Subcutaneous adipose tissue (tissue), 4 donors: ENCODE measurements around the gene CUL1. TPM values are rescaled to one million over a fixed set of nuclear protein-coding genes. Genes with fewer than 3 reads are reported as not detected.

Experiments used
- total RNA-seq, 4 donors: library from RNA; depleted of rRNA; stranded (reverse); fragments of >200 nt; gene quantifications; one replicate each; pipeline ENCODE4 v1.1.0, GENCODE V29; 2016
- TF ChIP-seq, protein P1 (sequence below): fragments of 450-650 bp; IDR thresholded peaks from one replicate; pipeline ENCODE4 v1.5.1; 2016; ENCODE audit warnings: low read depth, mild to moderate bottlenecking, control low read depth, antibody characterized with exemption, moderate library complexity

The CUL1 gene
- total RNA-seq, 4 donors from 2014 or later = 54.1 to 66.4 (median 57.5) TPM

DNA sequence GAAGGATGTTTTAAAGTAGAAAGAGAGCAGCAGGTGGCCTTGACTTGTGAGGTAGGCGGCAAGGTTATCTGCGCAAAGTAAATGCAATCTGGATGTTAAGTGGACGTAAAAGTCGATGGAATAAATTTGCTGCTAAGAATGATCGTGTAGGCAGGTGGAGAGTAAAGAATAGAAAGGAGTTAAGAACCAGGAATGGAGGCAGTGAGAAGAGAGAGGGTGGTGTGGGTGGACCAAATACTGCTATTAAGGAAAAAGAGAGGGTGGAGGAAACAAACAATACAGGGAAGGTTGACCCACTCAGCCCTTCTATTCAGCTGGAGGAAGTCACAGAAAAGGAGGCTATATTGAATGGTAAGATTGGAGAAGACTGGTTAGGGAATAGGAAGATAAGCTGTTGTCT is 1.9 kb upstream of the CUL1 start:
- TF ChIP-seq, protein P1, sequence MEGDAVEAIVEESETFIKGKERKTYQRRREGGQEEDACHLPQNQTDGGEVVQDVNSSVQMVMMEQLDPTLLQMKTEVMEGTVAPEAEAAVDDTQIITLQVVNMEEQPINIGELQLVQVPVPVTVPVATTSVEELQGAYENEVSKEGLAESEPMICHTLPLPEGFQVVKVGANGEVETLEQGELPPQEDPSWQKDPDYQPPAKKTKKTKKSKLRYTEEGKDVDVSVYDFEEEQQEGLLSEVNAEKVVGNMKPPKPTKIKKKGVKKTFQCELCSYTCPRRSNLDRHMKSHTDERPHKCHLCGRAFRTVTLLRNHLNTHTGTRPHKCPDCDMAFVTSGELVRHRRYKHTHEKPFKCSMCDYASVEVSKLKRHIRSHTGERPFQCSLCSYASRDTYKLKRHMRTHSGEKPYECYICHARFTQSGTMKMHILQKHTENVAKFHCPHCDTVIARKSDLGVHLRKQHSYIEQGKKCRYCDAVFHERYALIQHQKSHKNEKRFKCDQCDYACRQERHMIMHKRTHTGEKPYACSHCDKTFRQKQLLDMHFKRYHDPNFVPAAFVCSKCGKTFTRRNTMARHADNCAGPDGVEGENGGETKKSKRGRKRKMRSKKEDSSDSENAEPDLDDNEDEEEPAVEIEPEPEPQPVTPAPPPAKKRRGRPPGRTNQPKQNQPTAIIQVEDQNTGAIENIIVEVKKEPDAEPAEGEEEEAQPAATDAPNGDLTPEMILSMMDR = no peak

DNA sequence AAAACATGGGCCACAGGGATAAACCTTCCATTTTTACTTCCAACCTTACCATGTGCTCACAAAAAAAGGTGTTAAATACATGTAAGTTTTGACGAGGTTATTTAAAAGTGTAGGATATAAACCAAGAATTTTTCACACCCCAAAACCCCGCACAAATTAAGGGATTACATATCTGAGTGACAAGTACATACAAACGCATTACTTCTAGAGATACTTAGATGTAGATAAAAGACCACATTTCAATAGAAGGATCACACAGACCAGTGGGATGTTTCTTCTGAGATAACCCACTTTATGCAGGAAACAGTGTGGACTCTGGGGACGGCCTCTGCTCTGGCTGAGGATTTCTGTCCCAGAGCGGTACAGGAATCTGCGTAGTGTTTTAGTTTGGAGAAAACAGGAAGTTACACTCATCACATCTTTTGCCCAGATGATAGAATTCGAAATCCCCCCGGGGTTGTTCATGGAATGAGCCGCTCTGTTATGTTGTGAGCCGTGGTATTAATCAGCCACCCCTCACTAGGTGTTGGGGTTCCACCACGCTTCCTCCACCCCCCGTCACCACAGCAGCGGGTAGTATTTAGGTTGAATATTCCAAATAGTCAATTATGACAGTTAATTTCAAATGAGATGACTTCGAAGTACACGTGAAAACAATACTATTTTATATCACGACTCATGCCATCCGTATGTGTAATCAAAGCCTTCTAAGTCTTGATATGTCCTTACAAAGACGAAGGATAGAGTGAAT is 1.3 kb upstream of the CUL1 start:
- TF ChIP-seq, protein P1 = no peak

GRCh38 chr7:148698007-148698396 is 701 bp upstream of the CUL1 start:
- TF ChIP-seq, protein P1 = no peak

- TF ChIP-seq, protein P1 = no peak
Measured at GRCh38 chr7:148699024-148699781, 500 bp downstream of the CUL1 start.

DNA sequence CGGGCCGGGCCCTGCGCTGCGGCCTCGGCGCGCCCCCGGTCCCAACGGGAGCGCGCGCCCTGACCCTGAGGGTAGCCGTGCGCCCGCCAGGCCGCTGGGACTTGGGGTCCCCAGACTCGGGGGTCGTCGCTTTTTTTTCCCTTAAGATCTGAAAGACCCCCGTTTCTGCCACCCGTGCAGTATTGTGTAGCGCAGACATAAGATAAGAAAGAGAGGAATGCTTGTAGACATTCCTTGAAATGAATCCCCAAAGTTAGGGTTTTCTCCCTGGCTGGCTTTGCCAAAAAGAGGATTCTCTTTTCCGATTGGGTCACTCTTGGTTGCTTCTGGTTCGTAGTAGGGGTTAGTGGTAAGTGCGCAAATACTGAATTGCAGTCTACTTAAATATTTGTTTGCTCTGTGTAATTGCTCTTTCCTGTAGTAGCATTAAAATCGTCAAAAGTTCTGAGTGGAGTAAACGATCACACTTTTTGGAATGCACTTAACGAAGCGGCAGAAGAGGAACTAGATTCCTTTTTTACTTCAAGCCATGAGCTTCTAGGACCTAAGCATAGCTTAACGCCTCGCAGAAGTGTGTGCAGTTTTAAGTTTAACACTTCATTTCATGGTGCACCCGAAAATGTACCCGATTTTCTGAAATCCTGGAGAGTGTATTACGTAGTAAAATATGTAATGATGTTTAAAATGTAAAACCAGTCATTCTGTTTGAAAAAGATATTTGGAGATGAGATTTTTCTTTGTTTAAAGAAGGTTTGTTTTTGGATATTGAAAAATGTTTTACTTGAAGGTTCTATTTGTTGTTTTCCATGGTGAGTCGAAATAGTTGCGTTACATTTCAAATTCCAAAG is 1.3 kb downstream of the CUL1 start:
- TF ChIP-seq, protein P1 = no peak

DNA sequence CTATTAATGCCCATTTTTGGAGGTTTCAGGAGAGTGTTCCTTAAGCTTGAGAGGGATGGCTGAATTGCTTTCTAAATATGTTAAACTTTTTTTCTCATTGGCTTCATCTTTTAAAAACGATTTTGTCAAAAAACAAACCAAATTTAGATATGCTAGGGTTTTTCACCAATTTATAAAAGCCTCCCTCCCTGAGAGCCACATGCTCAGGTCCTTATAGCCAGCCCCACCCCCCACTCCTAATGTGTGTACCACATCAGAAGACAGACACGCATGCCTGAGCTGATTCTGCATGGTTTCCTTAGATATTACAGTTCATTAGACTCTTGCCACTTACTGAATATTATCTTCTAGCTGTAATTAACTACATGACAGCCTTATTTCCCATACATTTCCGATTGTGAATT is 2.0 kb downstream of the CUL1 start:
- TF ChIP-seq, protein P1 = no peak

GRCh38 chr7:148701414-148701813 is 2.7 kb downstream of the CUL1 start:
- TF ChIP-seq, protein P1 = no peak
